Measurements from ENCODE around the gene HCFC1.
"Not testable (repeated sequence)": the region's sequence is repeated elsewhere in the genome, so short reads cannot be mapped to it uniquely, and the experiment has no call there.

Gene HCFC1

DNA sequence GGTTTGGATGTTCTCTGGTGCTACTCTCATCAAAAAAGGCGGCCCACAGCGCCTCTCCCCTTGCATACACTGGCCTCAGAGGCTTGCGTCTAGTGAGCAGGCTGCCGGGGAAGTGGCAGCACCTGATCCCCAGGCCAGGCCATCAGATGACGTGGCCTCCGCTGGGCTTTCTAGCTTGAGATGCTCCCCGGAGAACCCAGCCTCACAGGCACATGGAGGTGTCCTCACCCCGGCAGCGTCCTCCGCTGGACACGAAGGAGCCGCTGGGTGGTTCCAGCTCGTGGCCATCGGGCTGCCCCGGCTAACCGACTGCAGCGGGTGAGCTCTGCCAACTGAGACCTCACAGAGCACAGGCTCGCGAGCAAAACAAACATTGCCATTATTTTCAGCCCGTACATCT lies 35.3 kb upstream of the HCFC1 start:
- no peak for DNase-seq

- DNase-seq = no peak
Measured at GRCh38 chrX:154004315-154004714, 32.7 kb upstream of the HCFC1 start.

DNA sequence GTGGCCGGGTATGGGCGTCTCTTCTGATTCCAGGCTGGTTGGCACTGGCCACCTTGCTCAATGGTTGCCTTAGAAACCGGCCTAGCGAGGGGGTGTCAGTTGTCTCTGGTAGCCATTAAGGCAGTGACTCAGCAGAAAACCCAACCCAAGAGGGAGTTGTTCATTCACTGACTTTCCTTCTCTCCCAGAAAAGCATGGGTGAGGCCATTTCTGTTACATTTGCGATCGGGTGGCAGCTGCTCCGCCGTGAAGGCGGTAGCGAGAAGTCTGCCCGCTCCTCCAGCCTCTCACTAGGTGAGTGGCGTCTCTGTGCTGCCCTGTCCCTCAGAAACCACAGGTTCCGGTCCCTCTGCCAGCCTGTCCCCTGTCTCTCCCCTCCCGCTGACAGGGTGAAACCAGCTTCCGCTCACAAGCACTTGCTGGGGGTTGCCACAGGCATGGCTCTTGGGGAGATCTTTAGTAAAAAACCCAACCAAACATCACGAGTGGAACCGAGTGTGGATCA lies 30.6 kb upstream of the HCFC1 start:
- no peak for DNase-seq

DNA sequence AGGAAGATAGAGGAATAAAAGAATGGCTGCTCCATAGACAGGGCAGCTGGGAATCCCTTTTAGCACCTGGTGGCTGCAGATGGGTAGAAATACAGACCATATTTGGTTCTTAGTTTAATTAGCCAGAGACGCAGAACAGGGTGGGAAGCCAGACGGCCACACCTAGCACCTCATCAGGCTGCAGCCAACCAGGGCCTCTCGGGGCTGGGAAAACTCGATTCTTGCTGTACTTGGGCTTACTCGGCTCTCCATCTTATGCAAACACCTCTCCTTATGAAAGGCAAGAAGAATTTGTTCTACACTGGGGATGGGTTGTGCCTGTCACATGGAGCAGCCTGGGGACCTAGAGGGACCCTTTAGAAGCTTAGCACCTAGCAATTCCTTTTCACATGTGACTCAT lies 28.4 kb upstream of the HCFC1 start:
- DNase-seq = no peak

- DNase-seq = no peak
Measured at GRCh38 chrX:153999359-154000037, 27.9 kb upstream of the HCFC1 start.

DNA sequence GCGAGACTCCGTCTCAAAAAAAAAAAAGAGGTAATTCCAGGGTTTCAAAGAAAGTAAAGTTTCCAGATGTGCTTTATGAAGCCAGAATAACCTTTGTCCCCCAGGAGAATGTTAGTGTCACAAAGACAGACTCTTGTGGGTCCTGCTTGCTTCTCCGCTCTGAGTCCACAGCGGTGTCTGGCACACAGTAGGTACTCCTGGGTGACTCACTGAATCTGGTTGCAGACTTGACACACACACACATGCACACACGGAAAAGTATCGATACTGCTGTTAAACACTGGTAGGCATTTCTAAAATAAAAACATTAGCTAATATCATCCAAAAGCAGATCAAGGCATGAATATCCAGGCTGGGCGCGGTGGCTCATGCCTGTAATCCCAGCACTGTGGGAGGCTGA lies 23.9 kb upstream of the HCFC1 start:
- no peak for DNase-seq

- not testable (repeated sequence) for DNase-seq
Measured at GRCh38 chrX:153994398-153994797, 22.8 kb upstream of the HCFC1 start.

GRCh38 chrX:153993978-153994377 lies 22.4 kb upstream of the HCFC1 start:
- no peak for DNase-seq

DNA sequence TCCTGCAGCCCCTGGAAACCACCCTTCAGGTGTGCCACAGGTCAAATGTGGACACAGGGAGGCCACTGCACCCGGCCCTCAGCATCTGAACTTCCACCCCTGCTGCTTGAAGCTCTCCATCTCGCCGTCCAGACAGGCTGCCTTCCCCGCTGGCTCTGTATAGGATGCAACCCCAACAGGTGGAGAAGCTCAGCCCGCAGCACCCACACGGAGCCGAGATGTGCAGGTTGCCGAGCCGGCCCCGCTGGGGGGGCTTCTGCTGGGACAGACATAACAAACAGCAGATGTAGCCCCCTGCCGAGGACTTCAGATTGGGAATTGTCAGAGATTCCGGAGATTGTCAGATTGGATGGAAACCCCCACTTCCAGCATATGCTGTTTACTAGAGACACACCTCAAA lies 21.5 kb upstream of the HCFC1 start:
- no peak for DNase-seq

DNA sequence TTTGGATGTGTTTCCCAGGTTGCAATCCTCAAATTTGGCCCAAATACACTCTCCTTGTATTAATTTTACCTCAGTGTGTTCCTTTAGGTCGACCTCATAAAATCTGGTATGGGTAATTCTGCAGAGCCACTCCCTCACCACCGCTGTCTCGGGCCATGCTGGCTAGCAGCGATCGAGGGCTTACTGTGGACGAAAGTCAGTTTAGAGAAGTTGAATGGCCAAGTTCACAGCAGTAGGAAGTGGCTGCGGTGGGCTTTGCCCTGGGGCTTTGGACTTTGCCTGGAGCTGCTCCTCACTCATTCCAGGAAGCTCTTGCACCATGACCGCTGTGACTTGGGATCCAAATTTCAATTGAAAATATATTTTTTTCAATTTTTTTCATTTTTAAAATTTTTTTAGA lies 20.6 kb upstream of the HCFC1 start:
- no peak for DNase-seq

DNA sequence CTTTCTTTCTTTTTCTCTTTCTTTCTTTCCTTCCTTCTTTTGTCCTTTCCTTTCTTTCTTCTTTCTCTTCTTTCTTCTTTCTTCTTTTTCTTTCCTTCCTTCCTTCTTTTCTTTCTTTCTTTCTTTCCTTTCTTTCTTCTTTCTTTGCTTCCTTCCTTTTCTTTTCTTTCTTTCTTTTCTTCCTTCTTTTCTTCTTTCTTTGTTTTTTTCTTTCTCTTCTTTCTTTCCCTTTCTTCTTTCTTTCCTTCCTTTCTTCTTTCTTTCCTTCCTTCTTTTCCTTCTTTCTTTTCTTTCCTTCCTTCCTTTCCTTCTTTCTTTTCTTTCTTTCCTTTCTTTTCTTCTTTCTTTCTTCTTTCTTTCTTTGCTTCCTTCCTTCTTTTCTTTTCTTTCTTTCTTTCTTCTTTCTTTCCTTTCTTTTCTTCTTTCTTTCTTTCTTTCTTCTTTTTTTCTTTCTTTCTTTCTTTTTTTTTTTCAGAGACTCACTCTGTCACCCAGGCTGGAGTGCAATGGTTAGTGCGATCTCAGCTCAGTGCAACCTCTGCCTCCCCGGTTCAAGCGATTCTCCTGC lies 19.5 kb upstream of the HCFC1 start:
- no peak for DNase-seq

DNA sequence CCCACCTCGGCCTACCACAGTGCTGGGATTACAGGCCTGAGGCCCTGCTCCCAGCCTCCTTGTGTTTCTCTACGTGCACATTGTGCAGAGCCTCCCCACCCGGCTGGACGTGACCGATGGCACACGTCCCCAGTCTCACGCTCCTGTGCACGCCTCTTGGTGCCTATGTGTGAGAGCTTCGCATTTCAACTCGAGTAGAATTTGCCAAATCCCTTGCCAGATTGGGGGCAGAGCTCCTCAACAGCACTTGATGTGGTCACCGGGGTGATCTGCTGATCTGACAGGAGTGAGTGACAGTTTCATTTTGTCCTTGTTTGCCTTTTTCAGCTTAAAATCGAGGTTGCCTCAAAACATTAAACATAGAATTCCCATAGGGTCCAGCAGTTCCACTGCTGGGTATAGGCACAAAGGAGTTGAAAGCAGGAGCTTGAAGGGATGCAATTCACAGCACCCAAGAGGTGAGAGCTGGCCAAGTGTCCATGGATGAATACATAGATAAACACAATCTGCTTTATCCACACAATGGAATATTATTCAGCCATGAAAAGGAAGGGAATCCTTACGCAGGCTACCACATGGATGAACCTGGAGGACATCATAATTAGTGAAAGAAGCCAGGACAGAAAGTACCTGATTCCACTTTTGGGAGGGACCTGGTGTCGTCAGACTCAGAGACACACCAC lies 18.5 kb upstream of the HCFC1 start:
- DNase-seq = no peak

GRCh38 chrX:153988493-153988892 lies 16.9 kb upstream of the HCFC1 start:
- DNase-seq = no peak

GRCh38 chrX:153984351-153985178 lies 12.9 kb upstream of the HCFC1 start:
- DNase-seq = no peak

DNA sequence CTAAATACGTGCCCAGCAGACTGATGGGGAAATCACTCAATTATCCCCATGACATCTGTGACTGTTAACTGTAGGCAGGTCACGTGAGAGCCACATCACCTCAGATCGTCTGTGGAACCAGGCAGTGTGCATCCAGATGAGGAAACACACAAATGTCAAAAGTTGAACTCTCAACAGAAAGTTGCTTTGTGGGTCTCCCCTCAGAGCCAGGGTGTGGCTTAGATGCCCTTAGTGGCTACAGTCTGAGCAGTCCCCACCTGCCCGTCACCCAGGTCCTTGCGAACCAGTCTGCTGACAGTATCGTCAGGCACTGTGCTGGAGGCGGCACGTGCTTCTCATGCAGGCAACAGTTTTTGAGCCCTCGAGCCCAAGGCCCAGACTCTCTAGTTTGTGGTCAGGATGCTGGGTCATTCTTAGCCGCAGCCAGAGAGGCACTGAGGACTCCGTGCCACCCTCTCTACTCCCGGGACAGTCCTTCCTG lies 11.7 kb upstream of the HCFC1 start:
- no peak for DNase-seq

DNA sequence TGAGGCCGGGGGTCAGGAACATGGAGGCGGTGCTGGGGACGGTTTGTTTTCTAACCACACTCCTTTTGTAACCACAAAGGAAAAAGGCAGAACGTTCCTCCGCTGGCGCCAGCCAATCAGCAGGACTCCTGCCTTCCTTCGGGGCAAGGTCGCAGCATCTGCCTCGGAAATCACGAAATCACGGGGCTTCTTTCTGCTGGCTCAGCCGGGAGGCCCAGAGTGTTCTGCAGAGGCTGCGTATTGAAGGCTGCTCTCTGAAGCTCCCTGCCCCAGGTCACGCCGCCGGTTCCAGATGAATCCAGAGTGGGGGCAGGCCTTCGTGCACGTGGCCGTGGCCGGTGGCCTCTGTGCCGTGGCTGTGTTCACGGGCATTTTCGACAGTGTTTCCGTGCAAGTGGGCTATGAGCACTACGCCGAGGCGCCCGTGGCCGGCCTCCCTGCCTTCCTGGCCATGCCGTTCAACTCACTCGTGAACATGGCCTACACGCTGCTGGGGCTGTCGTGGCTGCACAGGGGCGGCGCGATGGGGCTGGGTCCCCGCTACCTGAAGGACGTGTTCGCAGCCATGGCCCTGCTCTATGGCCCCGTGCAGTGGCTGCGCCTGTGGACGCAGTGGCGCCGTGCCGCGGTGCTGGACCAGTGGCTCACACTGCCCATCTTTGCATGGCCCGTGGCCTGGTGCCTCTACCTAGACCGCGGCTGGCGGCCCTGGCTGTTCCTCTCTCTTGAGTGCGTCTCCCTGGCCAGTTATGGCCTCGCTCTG lies 10.3 kb upstream of the HCFC1 start:
- peak in 1 of 2 donors; percentile 55 for DNase-seq

DNA sequence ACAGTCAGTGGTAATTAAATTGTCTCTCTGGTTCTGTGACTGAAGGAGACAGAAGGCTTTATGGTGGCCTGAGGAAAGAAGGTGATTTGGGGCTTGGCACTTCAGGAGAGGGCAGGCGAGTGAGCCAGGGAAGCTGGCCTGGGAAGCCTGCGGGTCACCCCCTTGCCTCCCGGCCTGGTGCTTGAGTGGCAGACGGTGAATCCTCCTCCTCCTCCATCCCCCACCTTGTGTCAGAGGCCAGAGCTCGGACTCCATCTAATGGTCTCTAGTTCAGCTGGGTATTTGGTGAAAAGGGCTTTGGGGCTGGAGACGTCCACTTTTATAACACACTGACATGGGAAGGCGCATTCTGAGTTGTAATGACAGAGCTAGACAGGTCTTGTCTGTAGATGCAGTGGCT lies 9.6 kb upstream of the HCFC1 start:
- DNase-seq = no peak

GRCh38 chrX:153980394-153980793 lies 8.8 kb upstream of the HCFC1 start:
- not testable (repeated sequence) for DNase-seq

DNA sequence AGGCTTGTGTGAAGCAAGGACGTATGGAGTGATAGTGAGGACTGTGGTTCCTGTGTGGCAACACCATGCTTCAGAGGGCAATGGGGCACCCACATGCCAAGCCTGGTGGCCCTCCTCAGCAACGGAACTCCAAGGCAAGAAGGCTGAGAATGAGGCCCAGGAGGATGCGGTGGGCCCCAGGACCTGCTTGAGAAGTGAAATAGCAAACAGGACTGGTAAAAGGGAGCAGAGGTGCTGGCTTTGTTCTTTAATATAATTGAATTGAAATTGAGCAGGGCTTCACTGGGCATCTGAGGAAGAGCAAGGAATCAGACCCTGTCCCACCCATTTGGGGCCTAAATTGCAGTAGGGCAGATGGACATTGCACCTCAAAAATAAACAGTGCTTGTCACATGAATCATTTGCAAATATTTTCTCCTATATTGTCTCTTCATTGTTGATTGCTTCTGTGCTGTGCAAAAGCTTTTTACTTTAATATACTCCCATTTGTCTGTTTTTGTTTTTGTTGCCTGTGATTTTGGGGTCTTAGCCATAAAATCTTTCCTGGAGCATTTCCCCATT lies 3.2 kb upstream of the HCFC1 start:
- no peak for DNase-seq

- no peak for DNase-seq
Measured at GRCh38 chrX:153974003-153974725, 2.5 kb upstream of the HCFC1 start.

Data from stimulated activated CD4-positive, alpha-beta T cell treated with anti-CD3 and anti-CD28 coated beads, Interleukin-2, amount 100 ng/mL, for 48 hours (primary cell).